GM12892 (cell line): ENCODE measurements around the gene P2RY8.

ENCODE experiments used
- DNase-seq: peaks from one replicate; pipeline ENCODE4 v3.0.0; 2011; ENCODE audit not compliant: insufficient read length
- FAIRE-seq: peaks from 2 replicates; lab custom pipeline; 2011; peaks lifted over from hg19 to GRCh38; lab: Jason Lieb, UNC
- POLR2A ChIP-seq: IDR thresholded peaks from 2 replicates; pipeline ENCODE4 v1.6.1; 2011; ENCODE audit warnings: low read depth, low read length, control low read depth
- POLR2AphosphoS5 ChIP-seq: IDR thresholded peaks from 2 replicates; pipeline ENCODE4 v1.6.1; 2011; ENCODE audit warnings: low read depth, low read length, control low read depth
- TAF1 ChIP-seq: IDR thresholded peaks from 2 replicates; pipeline ENCODE4 v1.6.1; 2011; ENCODE audit warnings: low read depth, mild to moderate bottlenecking, control low read depth, low read length, borderline replicate concordance

Gene P2RY8

DNA sequence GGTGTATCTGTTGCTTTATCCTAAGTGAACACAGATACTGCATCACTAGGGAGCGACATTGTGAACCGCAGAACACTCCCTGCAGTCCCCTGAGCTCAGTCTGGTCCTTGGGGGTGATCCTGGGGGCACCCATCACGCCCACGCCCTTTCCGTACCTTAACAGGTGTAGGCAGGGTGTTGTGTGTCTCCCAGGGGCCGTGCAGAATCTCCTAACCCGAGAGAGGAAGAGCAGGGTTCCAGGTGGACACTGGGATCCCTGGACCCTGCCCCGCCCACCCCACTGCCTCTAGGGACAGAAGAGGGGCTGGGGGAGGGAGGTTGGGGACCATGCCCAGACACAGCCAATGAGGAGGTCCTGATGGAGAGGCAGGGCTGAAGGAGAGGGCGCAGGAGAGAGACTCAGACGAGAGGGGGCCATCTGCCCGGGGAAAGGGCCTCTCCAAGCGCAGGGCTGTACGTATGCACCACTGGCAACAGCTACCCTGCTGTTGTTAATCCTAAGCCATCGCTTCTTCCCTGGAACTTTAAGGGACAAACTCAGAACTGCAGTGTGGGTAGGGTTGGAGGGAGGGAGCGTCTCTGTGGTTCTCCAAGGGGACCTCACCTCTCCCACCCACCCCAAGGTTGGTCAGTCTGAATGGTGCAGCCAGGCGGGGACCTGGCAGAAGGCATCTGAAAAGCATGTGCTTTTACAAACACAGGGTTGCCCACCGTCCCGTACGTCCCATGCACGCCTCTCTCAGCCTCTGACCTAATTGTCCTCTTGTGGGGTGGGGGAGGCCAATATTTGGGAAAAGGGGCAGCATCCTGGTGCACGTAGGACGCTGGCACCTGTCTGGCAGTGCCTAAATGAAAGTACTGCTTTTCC is 2.5 kb downstream of the P2RY8 start:
- no peak for DNase-seq
- FAIRE-seq = no peak
- TF ChIP-seq POLR2AphosphoS5 (peak; percentile 90), POLR2A (peak; percentile 74), TAF1 (no peak; the same call in 1 of the 2 replicates)

DNA sequence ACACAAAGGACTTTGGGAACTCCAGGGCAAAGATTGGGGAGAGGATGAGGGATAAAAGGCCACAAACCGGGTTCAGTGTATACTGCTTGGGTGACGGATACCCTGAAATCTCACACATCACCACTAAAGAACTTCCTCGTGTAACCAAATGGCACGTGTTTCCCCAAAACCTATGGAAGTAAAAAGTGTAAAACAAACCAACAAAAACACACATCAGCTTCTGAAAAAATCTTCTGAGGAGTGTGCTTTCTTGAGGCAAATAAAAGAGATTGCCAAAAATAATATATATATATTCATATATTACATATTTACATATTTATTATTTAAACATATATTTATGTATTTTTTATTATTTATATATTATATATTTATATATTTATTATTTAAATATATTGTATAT is 3.9 kb downstream of the P2RY8 start:
- TF ChIP-seq POLR2AphosphoS5 (no peak), POLR2A (no peak), TAF1 (no peak)
- FAIRE-seq = peak; percentile 77
- no peak for DNase-seq

DNA sequence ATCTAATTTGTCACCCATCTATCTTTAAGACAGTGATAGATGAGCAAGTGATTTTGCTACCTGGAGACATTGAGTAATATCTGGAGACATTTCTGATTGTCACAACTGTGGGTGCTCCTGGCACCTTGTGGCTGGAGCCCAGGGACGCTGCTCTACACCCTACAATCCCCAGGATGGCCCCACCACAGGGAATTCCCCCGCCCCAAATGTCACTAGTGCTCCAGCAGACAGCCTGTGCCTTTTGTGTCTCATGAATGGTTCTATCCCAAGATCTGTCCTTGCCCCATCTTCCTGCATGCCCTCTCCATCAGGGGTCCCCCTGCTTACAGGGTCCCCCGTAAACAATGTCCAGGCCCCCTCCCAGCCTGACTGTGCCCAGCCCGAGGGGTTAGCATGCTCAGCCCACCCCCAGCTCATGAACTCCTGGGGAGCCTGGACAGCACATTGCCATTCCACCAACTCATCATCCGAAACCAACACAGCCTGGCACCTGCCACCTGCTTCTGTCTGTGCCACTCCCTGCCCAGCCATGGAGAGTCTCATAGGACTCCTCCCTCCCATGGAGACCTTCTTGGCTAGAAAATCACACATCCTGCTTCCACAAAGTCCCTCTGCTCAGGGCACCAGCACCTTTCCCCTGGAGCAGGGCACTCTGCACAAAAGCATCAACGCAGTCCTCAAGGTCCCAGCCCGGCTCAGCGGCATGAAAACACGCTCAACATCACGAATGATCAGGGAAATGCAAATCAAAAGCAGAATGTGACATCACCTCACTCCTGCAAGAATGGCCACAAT is 5.7 kb downstream of the P2RY8 start:
- DNase-seq (no peak), FAIRE-seq (peak; percentile 96)
- TF ChIP-seq TAF1 (no peak), POLR2A (no peak), POLR2AphosphoS5 (no peak)

DNA sequence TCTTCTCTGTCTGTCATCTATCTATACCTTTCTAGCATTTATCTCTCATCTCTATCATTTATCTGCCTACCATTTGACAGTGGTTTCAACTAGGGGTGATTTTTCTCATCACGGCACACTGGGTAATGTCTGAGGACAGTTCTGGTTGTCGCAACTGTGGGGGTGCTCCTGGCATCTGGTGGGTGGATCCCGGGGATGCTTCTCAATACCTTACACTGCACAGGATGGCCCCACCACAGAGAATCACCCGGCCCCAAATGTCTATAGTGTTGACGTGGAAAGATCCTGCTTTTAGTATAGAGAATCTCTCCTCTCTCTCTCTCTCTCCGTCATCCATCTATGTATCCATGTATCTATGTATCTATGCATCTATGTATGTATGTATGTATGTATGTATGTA is 7.2 kb downstream of the P2RY8 start:
- TF ChIP-seq POLR2A = no peak
- TF ChIP-seq POLR2AphosphoS5 = no peak
- TF ChIP-seq TAF1 = no peak
- DNase-seq (no peak), FAIRE-seq (no peak)

DNA sequence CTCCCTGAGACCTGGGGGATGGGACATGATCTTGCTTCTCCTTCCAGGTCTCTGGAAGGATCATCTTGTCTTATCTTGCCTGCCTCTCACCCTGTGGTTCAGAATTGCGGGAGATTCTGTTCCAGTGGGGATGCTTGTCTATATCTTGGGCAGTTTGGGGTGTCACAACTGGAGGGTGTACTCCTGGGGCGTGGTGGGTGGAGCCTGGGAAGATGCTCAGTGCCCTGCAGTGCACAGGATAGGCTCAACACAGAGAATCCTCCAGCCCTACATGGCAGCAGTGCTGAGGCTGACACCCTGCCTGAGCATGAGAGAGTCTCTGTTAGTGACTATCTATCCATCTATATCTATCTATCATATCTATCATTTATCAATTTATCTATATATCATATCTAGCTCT is 7.7 kb downstream of the P2RY8 start:
- no peak for TF ChIP-seq TAF1
- TF ChIP-seq POLR2AphosphoS5 = no peak
- no peak; the same call in 1 of the 2 replicates for TF ChIP-seq POLR2A
- peak; percentile 64 for FAIRE-seq
- DNase-seq = no peak

DNA sequence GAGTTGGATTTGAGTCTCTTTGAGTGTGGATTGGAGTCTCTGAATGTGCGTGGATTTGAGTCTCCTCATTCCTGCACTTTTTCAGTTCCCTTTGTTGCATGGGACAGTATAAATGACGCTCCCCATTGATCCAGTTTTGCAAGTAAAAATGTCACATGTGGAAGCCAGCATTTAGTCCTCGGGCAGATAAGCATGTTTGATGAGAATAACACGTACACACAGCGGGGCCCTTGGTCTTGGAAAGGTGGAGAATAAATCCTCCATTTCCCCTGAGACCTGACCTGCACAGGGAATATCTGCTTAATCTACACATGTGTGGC is 8.1 kb downstream of the P2RY8 start:
- no peak for DNase-seq
- TF ChIP-seq POLR2A (no peak), POLR2AphosphoS5 (no peak), TAF1 (no peak)
- no peak for FAIRE-seq

DNA sequence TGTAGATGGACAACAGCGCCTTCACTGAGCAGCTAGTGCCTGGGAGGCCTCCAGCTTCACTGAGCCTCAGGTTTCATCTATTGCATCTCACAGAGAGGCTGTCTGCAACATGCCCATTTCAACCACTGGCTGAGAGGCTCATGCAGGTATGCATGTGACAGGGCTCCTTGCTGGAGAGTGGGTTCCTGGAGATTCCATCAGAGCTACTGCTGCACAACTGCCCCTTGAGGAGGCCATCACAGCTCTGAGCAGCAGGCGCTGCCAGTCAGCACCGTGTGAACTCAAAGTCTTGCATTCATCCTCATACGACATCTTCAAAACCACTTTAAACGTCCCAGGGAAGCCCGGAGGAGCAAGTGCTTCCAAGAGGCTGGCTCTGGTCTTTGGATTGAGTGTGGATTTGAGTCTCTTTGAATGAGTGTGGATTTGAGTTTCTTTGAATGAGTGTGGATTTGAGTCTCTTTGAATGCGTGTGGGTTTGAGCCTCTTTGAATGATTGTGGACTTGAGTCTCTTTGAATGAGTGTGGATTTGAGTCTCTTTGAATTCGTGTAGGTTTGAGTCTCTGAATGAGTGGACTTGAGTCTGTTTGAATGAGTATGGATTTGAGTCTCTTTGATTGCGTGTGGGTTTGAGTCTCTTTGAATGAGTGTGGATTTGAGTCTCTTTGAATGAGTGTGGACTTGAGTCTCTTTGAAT is 8.7 kb downstream of the P2RY8 start:
- FAIRE-seq (peak; percentile 92), DNase-seq (no peak)
- TF ChIP-seq POLR2A = 0 out of 2 replicates have a peak, but pooled peaks have one; percentile 14
- no peak for TF ChIP-seq TAF1

DNA sequence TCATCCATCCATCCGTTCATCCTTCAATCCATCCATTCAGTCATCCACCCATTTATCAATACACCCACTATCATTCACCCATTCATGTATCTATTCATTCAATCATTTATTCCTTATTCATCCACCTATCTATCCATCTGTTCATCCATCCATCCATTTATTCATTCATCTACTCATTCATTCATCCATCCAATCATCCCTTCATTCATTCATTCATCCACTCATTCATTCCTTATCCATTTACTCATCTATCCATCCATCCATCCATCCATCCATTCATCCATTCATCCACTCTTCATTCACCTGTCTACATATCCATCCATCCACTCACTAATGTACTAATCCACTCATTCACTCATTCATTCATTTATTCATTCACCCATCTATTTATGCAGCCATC is 9.5 kb downstream of the P2RY8 start:
- DNase-seq (no peak), FAIRE-seq (no peak)
- TF ChIP-seq TAF1 (no peak), POLR2A (no peak), POLR2AphosphoS5 (no peak)

DNA sequence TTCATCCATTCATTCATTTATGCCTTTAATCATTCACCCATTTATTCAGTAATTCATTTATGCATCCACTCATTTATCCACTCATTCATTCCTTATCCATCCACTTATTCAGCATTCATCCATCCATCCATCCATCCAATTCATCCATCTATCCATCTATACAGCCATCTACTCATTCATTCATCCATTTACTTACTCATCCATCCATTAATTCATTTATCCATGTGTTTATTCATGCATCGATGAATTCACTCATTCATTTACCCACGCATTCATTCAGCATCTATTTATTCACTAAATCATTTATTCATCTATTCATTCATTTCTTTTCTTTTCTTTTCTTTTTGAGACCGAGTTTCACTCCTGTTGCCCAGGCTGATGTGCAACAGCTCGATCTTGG is 10.4 kb downstream of the P2RY8 start:
- no peak for DNase-seq
- no peak for FAIRE-seq
- TF ChIP-seq POLR2AphosphoS5 (no peak), TAF1 (no peak), POLR2A (no peak)

DNA sequence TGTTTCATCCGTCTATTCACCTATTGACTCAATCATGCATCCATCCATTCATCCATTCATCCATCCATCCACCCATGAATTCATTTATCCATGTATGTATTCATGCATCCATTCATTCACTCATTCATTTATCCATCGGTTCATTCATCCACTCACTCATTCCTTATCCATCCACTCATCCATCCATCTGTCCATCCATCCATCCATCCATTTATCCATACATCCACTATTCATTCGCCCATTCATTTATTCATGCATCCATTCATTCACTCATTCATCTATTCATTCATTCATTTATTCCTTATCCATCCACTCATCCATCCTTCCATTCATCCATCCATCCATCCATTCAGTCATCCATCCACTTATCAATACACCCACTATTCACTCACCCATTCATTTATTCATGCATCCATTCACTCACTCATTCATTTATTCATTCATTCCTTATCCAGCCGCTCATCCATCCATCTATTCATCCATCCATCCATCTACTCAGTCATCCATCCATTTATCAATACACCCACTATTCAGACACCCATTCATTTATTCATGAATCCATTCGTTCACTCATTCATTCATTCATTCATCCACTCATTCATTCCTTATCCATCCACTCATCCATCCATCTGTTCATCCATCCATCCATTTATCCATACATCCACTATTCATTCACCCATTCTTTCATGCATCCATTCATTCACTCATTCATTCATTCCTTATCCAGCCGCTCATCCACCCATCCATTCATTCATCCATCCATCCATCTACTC is 11.2 kb downstream of the P2RY8 start:
- DNase-seq = no peak
- FAIRE-seq = peak; percentile 84

More for the DNA sequence above, 11.2 kb downstream of the P2RY8 start:
- no peak for TF ChIP-seq POLR2AphosphoS5
- no peak for TF ChIP-seq TAF1
- TF ChIP-seq POLR2A = no peak
